HepG2 (cell line): ENCODE measurements around the gene TSSK1B. TPM values are rescaled to one million over a fixed set of nuclear protein-coding genes. Genes with fewer than 3 reads are reported as not detected.

Experiments
- ATAC-seq: fragments of 200-7000 bp; cut with Tn5 transposase; 3 replicates; pipeline ENCODE4 v1.9.1; 2020; ENCODE audit warnings: mild to moderate bottlenecking, moderate library complexity
- BruUV-seq: library from RNA; stranded (reverse); fragments of 400-500 nt; replicated peaks from 2 replicates; lab custom pipeline; 2021; lab: Mats Ljungman, UMichigan
- CTCF ChIA-PET: fragments of 300-600 bp; formaldehyde crosslinking; extraction: SDS; loops from one replicate; lab custom pipeline; 2021; ENCODE audit warnings: low total read pairs, inconsistent platforms, low intra/inter-chr PET ratio; lab: Yijun Ruan, JAX
- POLR2A ChIA-PET: fragments of 350-600 bp; sonication (Branson Sonifier 250); formaldehyde crosslinking; loops from one replicate; lab custom pipeline; 2020; ENCODE audit warnings: antibody characterized with exemption, inconsistent platforms; lab: Yijun Ruan, JAX
- DNase-seq: peaks from one replicate; pipeline ENCODE4 v3.0.0-alpha.2; 2015; ENCODE audit warnings: low spot score
- FAIRE-seq: peaks from 3 replicates; lab custom pipeline; 2011; peaks lifted over from hg19 to GRCh38; lab: Jason Lieb, UNC
- H2AFZ ChIP-seq: one replicate; pipeline ENCODE4 v1.6.1; 2011; ENCODE audit warnings: low read length, inconsistent platforms
- H3K27ac ChIP-seq: fragments of 300-600 bp; 3 replicates; pipeline ENCODE4 v1.8.0; 2011; ENCODE audit warnings: mixed run types, mild to moderate bottlenecking, mixed read lengths, low read length, inconsistent platforms; ENCODE audit not compliant: insufficient read depth; ENCODE audit errors: extremely low read length
- H3K27me3 ChIP-seq, 2 experiments: fragments of 200-600 bp in 1 of 2; 2 replicates in 1 of 2; 3 replicates in 1 of 2; pipeline versions ENCODE4 v1.6.0 to v1.8.0; 2011; ENCODE audit warnings: low read length in 2 of 2, mild to moderate bottlenecking in 2 of 2, moderate library complexity in 2 of 2, inconsistent platforms in 1 of 2; ENCODE audit not compliant: insufficient read depth in 2 of 2, control insufficient read depth in 1 of 2
- H3K36me3 ChIP-seq, 2 experiments: fragments of 200-600 bp in 1 of 2; replicated peaks in 1 of 2; 2 replicates in 1 of 2; 3 replicates in 1 of 2; pipeline versions ENCODE4 v1.5.1 to v1.8.0; 2011; ENCODE audit warnings: low read length in 2 of 2, inconsistent platforms in 1 of 2; ENCODE audit not compliant: insufficient read depth in 2 of 2, control insufficient read depth in 1 of 2
- H3K4me1 ChIP-seq: 2 replicates; pipeline ENCODE4 v1.5.1; 2012; ENCODE audit warnings: low read length, inconsistent platforms; ENCODE audit not compliant: insufficient read depth
- H3K4me2 ChIP-seq: 2 replicates; pipeline ENCODE4 v1.6.0; 2011; ENCODE audit warnings: low read depth, low read length, inconsistent platforms
- H3K4me3 ChIP-seq, 3 experiments: fragments of 200-600 bp in 1 of 3; sonication (generic), shearing (Covaris generic) in 1 of 3; replicated peaks in 1 of 3; 2 replicates each; pipeline ENCODE4 v1.5.1; 2011 to 2016; ENCODE audit warnings: low read length in 3 of 3, inconsistent platforms in 2 of 3, low read depth in 2 of 3, mild to moderate bottlenecking in 2 of 3, control low read depth in 1 of 3, mixed read lengths in 1 of 3; ENCODE audit not compliant: insufficient read depth in 1 of 3
- H3K79me2 ChIP-seq: one replicate; pipeline ENCODE4 v1.6.1; 2011; ENCODE audit warnings: low read length, inconsistent platforms; ENCODE audit not compliant: insufficient read depth
- H3K9ac ChIP-seq: 2 replicates; pipeline ENCODE4 v1.6.0; 2011; ENCODE audit warnings: mild to moderate bottlenecking, low read depth, low read length, inconsistent platforms; ENCODE audit not compliant: insufficient read depth
- H3K9me3 ChIP-seq: 2 replicates; pipeline ENCODE4 v1.5.1; 2012; ENCODE audit warnings: mild to moderate bottlenecking, low read length
- H4K20me1 ChIP-seq: 2 replicates; pipeline ENCODE4 v1.6.0; 2011; ENCODE audit warnings: inconsistent platforms, mild to moderate bottlenecking, low read length, moderate library complexity; ENCODE audit not compliant: insufficient read depth
- GATAD1 ChIP-seq: IDR thresholded peaks from 2 replicates; pipeline ENCODE4 v1.6.1; 2016; ENCODE audit warnings: missing genetic modification reagents, missing compliant biosample characterization
- HNF4G ChIP-seq, 2 experiments: sonication (generic) in 1 of 2; formaldehyde crosslinking in 1 of 2; IDR thresholded peaks; 2 replicates each; pipeline versions ENCODE4 v1.4.0 to v1.6.1; 2011 to 2020; ENCODE audit warnings: borderline replicate concordance in 2 of 2, low read depth in 2 of 2, mild to moderate bottlenecking in 2 of 2, low read length in 1 of 2, missing genetic modification reagents in 1 of 2, moderate library complexity in 1 of 2
- KDM1A ChIP-seq: IDR thresholded peaks from 2 replicates; pipeline ENCODE4 v1.6.1; 2016; ENCODE audit warnings: missing compliant biosample characterization
- ZBTB38 ChIP-seq: sonication (generic); formaldehyde crosslinking; IDR thresholded peaks from 2 replicates; pipeline ENCODE4 v1.5.1; 2020; ENCODE audit warnings: mild to moderate bottlenecking, missing genetic modification reagents
- ZNF777 ChIP-seq: sonication (generic); formaldehyde crosslinking; IDR thresholded peaks from 2 replicates; pipeline ENCODE4 v1.4.0; 2020; ENCODE audit warnings: missing genetic modification reagents
- WGBS: methylation state at CpG from one replicate; pipeline ENCODE4 v1.1.6; 2017; ENCODE audit warnings: low lambda C conversion rate; 5-methylcytosine and 5-hydroxymethylcytosine counted together
- in situ Hi-C: cut with HindIII; loops from 2 replicates; pipeline ENCODE4 v1.10.0; 2017; ENCODE audit warnings: low pct_unique_long_range_greater_than_20kb; ENCODE audit not compliant: extremely low pct_ligation_motif_present
- intact Hi-C: fragments of 100-400 bp; cut with micrococcal nuclease; formaldehyde crosslinking; loops from one replicate; pipeline ENCODE4 v1.10.0; 2022; ENCODE audit not compliant: unreplicated experiment
- polyA plus RNA-seq, 8 experiments: library from polyadenylated mRNA; depleted of rRNA in 3 of 8; stranded (reverse) in 7 of 8; unstranded in 1 of 8; fragments of >200 nt; fragmentation: Illumina TruSeq in 4 of 8; extraction: Trizol in 4 of 8; gene quantifications; 2 replicates each; pipeline versions ENCODE4 v1.2.1 to v1.2.3, GENCODE V29; 2011 to 2016; ENCODE audit warnings: low read depth in 4 of 8, missing spikeins in 1 of 8, mixed read lengths in 1 of 8; ENCODE audit not compliant: insufficient read depth in 1 of 8
- total RNA-seq, 5 experiments: library from RNA; depleted of rRNA; stranded (reverse); fragments of >200 nt; fragmentation: Illumina TruSeq; extraction: Trizol; gene quantifications; 2 replicates each; pipeline ENCODE4 v1.2.3, GENCODE V29; 2016; ENCODE audit warnings: low read depth in 1 of 5
- TF ChIP-seq, protein P1 (sequence below): sonication (generic); formaldehyde crosslinking; IDR thresholded peaks from 2 replicates; pipeline ENCODE4 v1.5.0; 2020; ENCODE audit warnings: missing genetic modification reagents

Gene TSSK1B
- total and polyA plus RNA-seq, 2 of the 13 experiments (the other 11 are each of a cell fraction or from before 2014, with no cell fraction given) = not detected

GRCh38 chr5:113437111-113437510 is 2.3 kb upstream of the TSSK1B start:
- H3K36me3 ChIP-seq = no peaks in the 10 kb centered on the region
- no peak overlapping the region for H3K4me2 ChIP-seq
- H3K9ac ChIP-seq = no peak overlapping the region
- H3K4me3 ChIP-seq = no peak overlapping the region
- ChIA-PET POLR2A (no interaction called here), CTCF (no interaction called here)
- H3K27me3 ChIP-seq = peaks cover 0 to 4% of the 10 kb centered on the region in 2 experiments; a peak in 2 of 5 replicates
- H4K20me1 ChIP-seq = no peaks in the 10 kb centered on the region; the same call in 1 of the 2 replicates
- FAIRE-seq (no peak), ATAC-seq (no peak), DNase-seq (no peak)
- in situ Hi-C loops = no loop called here
- H2AFZ ChIP-seq = no peak overlapping the region
- 47% methylated on average over 1 of the region's 1 CpG for whole genome bisulfite sequencing
- intact Hi-C loops = no loop called here
- TF ChIP-seq, protein P1, sequence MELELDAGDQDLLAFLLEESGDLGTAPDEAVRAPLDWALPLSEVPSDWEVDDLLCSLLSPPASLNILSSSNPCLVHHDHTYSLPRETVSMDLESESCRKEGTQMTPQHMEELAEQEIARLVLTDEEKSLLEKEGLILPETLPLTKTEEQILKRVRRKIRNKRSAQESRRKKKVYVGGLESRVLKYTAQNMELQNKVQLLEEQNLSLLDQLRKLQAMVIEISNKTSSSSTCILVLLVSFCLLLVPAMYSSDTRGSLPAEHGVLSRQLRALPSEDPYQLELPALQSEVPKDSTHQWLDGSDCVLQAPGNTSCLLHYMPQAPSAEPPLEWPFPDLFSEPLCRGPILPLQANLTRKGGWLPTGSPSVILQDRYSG (CRISPR knock-in tag) = no peak
- no peak for TF ChIP-seq KDM1A
- no peaks in the 10 kb centered on the region for H3K9me3 ChIP-seq
- BruUV-seq = no TSS peak
- H3K79me2 ChIP-seq = no peaks in the 10 kb centered on the region
- H3K4me1 ChIP-seq = no peaks in the 10 kb centered on the region
- H3K27ac ChIP-seq = no peak overlapping the region

DNA sequence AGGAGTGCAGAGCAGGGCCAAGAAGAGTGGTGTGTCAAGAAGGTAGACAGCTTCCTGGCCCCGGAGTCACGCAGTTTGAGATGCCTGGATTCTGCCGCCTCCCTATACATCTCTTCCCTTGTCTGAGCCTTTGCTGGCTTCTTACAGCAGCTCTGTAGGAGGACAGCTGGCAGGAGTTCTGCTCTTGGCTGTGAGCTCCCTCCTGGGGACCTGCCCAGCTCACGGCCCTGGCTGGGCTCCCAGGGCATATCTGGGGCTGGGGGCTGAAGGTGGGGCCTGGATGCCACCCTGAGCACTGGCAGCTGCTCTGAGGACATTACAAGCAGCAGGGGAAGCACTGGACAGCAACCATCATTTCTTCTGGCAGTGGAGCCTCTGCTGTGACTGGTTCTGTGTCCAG is 786 bp upstream of the TSSK1B start:
- H3K4me2 ChIP-seq = no peak overlapping the region
- H2AFZ ChIP-seq = no peak overlapping the region
- ATAC-seq (no peak; the same call in 2 of the 3 replicates), FAIRE-seq (no peak), DNase-seq (no peak)
- intact Hi-C loops = no loop called here
- no peaks in the 10 kb centered on the region for H3K4me1 ChIP-seq
- no peaks in the 10 kb centered on the region; the same call in 1 of the 2 replicates for H4K20me1 ChIP-seq
- in situ Hi-C loops = no loop called here
- POLR2A ChIA-PET = no interaction called here
- WGBS = 92% methylated on average over 2 of the region's 4 CpGs
- no peaks in the 10 kb centered on the region for H3K36me3 ChIP-seq
- no TSS peak for BruUV-seq
- no peaks in the 10 kb centered on the region for H3K79me2 ChIP-seq
- no peak overlapping the region for H3K9ac ChIP-seq
- CTCF ChIA-PET = no interaction called here
- TF ChIP-seq ZBTB38 (CRISPR knock-in tag) (no peak), ZNF777 (CRISPR knock-in tag) (no peak), GATAD1 (CRISPR knock-in tag) (no peak), HNF4G (IDR thresholded peaks at IDR 0.05; ENCODE audit: borderline replicate concordance, low read depth, low read length) (no peak), HNF4G (CRISPR knock-in tag; IDR thresholded peaks at IDR 0.05; ENCODE audit: borderline replicate concordance, low read depth) (no peak)
- no peak overlapping the region for H3K4me3 ChIP-seq
- peaks cover 0 to 4% of the 10 kb centered on the region in 2 experiments; a peak in 2 of 5 replicates for H3K27me3 ChIP-seq
- H3K9me3 ChIP-seq = no peaks in the 10 kb centered on the region
- no peak overlapping the region for H3K27ac ChIP-seq
